Measurements from ENCODE around the gene RNASE13. TPM values are rescaled to one million over a fixed set of nuclear protein-coding genes. Genes with fewer than 3 reads are reported as not detected.

Gene RNASE13
- polyA plus RNA-seq, 1 of the 3 experiments (the other 2 are of a cell fraction): not detected

- TF ChIP-seq ZBTB33 (IDR thresholded peaks at IDR 0.05; ENCODE audit: borderline replicate concordance, low read depth) (no peak), RCOR1 (IDR thresholded peaks at IDR 0.05; ENCODE audit: low read length) (no peak), TEAD4 (IDR thresholded peaks at IDR 0.05; ENCODE audit: borderline replicate concordance, insufficient read depth) (no peak), NFIC (IDR thresholded peaks at IDR 0.05; ENCODE audit: borderline replicate concordance) (no peak), RXRA (IDR thresholded peaks at IDR 0.05; ENCODE audit: borderline replicate concordance, low read depth) (no peak), ELF1 (IDR thresholded peaks at IDR 0.05) (no peak)
Observed at GRCh38 chr14:21055432-21056117, 21.0 kb upstream of the RNASE13 start (continued).

- DNase-seq: no peak
- no peaks in the 10 kb centered on the region for H3K9me2 ChIP-seq
- no peak overlapping the region for H3K27ac ChIP-seq (ENCODE audit: low read depth in 2 of 2, low read length in 1 of 2)
- no peaks in the 10 kb centered on the region for H3K79me2 ChIP-seq (ENCODE audit: insufficient read depth)
- no peak overlapping the region for H3K4me2 ChIP-seq
- no peaks in the 10 kb centered on the region for H3K36me3 ChIP-seq (replicated peaks in 1 of 2; ENCODE audit: control insufficient read depth in 1 of 2, insufficient read depth in 2 of 2, low read length in 1 of 2)
- peaks cover under 1% of the 10 kb centered on the region for H3F3A ChIP-seq (replicated peaks; ENCODE audit: insufficient read depth)
- ChIA-PET POLR2A (no interaction called here), CTCF (interaction anchor here (1.8 to 2.1 kb wide), 2 partner anchors 38 to 40 kb away, joined by 7 read pairs; no protein-coding TSS in a partner anchor)
- 86% methylated on average over 4 of the region's 4 CpGs for WGBS (ENCODE audit: low lambda C conversion rate)
- no peak for TF ChIP-seq JUND (IDR thresholded peaks at IDR 0.05)
- TF ChIP-seq, protein P1, sequence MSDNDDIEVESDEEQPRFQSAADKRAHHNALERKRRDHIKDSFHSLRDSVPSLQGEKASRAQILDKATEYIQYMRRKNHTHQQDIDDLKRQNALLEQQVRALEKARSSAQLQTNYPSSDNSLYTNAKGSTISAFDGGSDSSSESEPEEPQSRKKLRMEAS (IDR thresholded peaks at IDR 0.05; ENCODE audit: low read depth): no peak
- TF ChIP-seq RAD21 (IDR thresholded peaks at IDR 0.05; ENCODE audit: low read length): no peak
- TF ChIP-seq ELF1 (IDR thresholded peaks at IDR 0.05): no peak
- TF ChIP-seq USF1 (IDR thresholded peaks at IDR 0.05; ENCODE audit: borderline replicate concordance, low read depth): no peak
- TF ChIP-seq RFX5 (IDR thresholded peaks at IDR 0.05; ENCODE audit: low read length): no peak
- TF ChIP-seq YY1 (IDR thresholded peaks at IDR 0.05; ENCODE audit: low read depth): no peak
- TF ChIP-seq, protein P2, sequence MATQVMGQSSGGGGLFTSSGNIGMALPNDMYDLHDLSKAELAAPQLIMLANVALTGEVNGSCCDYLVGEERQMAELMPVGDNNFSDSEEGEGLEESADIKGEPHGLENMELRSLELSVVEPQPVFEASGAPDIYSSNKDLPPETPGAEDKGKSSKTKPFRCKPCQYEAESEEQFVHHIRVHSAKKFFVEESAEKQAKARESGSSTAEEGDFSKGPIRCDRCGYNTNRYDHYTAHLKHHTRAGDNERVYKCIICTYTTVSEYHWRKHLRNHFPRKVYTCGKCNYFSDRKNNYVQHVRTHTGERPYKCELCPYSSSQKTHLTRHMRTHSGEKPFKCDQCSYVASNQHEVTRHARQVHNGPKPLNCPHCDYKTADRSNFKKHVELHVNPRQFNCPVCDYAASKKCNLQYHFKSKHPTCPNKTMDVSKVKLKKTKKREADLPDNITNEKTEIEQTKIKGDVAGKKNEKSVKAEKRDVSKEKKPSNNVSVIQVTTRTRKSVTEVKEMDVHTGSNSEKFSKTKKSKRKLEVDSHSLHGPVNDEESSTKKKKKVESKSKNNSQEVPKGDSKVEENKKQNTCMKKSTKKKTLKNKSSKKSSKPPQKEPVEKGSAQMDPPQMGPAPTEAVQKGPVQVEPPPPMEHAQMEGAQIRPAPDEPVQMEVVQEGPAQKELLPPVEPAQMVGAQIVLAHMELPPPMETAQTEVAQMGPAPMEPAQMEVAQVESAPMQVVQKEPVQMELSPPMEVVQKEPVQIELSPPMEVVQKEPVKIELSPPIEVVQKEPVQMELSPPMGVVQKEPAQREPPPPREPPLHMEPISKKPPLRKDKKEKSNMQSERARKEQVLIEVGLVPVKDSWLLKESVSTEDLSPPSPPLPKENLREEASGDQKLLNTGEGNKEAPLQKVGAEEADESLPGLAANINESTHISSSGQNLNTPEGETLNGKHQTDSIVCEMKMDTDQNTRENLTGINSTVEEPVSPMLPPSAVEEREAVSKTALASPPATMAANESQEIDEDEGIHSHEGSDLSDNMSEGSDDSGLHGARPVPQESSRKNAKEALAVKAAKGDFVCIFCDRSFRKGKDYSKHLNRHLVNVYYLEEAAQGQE (IDR thresholded peaks at IDR 0.05; ENCODE audit: low read depth, low read length): no peak
- TF ChIP-seq SIN3A (IDR thresholded peaks at IDR 0.05; ENCODE audit: borderline replicate concordance, low read depth, low read length): no peak
- TF ChIP-seq NRF1 (IDR thresholded peaks at IDR 0.05; ENCODE audit: low read depth, low read length): no peak
- TF ChIP-seq GABPA (IDR thresholded peaks at IDR 0.05; ENCODE audit: low read depth): no peak
- no peak for TF ChIP-seq SMC3 (IDR thresholded peaks at IDR 0.05; ENCODE audit: low read depth, low read length)
- H4K20me1 ChIP-seq (ENCODE audit: insufficient read depth): no peaks in the 10 kb centered on the region
- no peak overlapping the region for H3K4me3 ChIP-seq (ENCODE audit: low read depth in 2 of 2, low read length in 1 of 2)
- H3K27me3 ChIP-seq (ENCODE audit: insufficient read depth): no peaks in the 10 kb centered on the region
- no peak overlapping the region for H3K9ac ChIP-seq
- no peak overlapping the region for H2AFZ ChIP-seq (ENCODE audit: low read depth)
- H3K4me1 ChIP-seq (ENCODE audit: control insufficient read depth in 1 of 2, insufficient read depth in 2 of 2, low read depth in 1 of 2, low read length in 1 of 2): no peaks in the 10 kb centered on the region
- no peaks in the 10 kb centered on the region for H3K9me3 ChIP-seq
Observed at GRCh38 chr14:21054768-21055145, 20.1 kb upstream of the RNASE13 start.
